H9 (cell line): Measurements from ENCODE around the gene OR2C3. TPM values are rescaled to one million over a fixed set of nuclear protein-coding genes. Genes with fewer than 3 reads are reported as not detected.

ENCODE experiments used
- DNase-seq: peaks from one replicate; pipeline ENCODE4 v3.0.0-alpha.2; 2017
- H2AFZ ChIP-seq: one replicate; pipeline ENCODE4 v1.6.1; 2013; ENCODE audit warnings: mild to moderate bottlenecking, low read length, control low read depth, moderate library complexity
- H2AK5ac ChIP-seq: 2 replicates; pipeline ENCODE4 v1.6.1; 2013; ENCODE audit warnings: low read length, control low read depth, mixed read lengths; ENCODE audit not compliant: insufficient read length
- H2BK120ac ChIP-seq: one replicate; pipeline ENCODE4 v1.6.1; 2013; ENCODE audit warnings: low read depth, mild to moderate bottlenecking, low read length, control low read depth, inconsistent platforms; ENCODE audit not compliant: poor library complexity, severe bottlenecking
- H2BK12ac ChIP-seq: 2 replicates; pipeline ENCODE4 v1.6.1; 2013; ENCODE audit warnings: low read length, control low read depth, mixed read lengths, low read depth; ENCODE audit not compliant: insufficient read length
- H2BK15ac ChIP-seq: 2 replicates; pipeline ENCODE4 v1.6.1; 2013; ENCODE audit warnings: low read depth, low read length, control low read depth
- H2BK20ac ChIP-seq: one replicate; pipeline ENCODE4 v1.6.1; 2013; ENCODE audit warnings: low read depth, mild to moderate bottlenecking, low read length, control low read depth, inconsistent platforms; ENCODE audit not compliant: poor library complexity, severe bottlenecking
- H2BK5ac ChIP-seq: 2 replicates; pipeline ENCODE4 v1.6.1; 2013; ENCODE audit warnings: low read length, control low read depth, mixed read lengths; ENCODE audit not compliant: insufficient read length
- H3K14ac ChIP-seq: 2 replicates; pipeline ENCODE4 v1.6.1; 2013; ENCODE audit warnings: low read length, control low read depth; ENCODE audit not compliant: insufficient read depth
- H3K18ac ChIP-seq: 2 replicates; pipeline ENCODE4 v1.6.1; 2013; ENCODE audit warnings: low read depth, mild to moderate bottlenecking, mixed read lengths, low read length, control low read depth; ENCODE audit not compliant: insufficient read length
- H3K23ac ChIP-seq: 2 replicates; pipeline ENCODE4 v1.6.1; 2013; ENCODE audit warnings: low read length, control low read depth, mixed read lengths, low read depth; ENCODE audit not compliant: insufficient read length
- H3K23me2 ChIP-seq: 2 replicates; pipeline ENCODE4 v1.6.1; 2013; ENCODE audit warnings: low read depth, mild to moderate bottlenecking, mixed read lengths, low read length, control low read depth; ENCODE audit not compliant: insufficient read length, poor library complexity, severe bottlenecking
- H3K27ac ChIP-seq: 2 replicates; pipeline ENCODE4 v1.5.1; 2013; ENCODE audit warnings: low read length, control low read depth, mixed read lengths, low read depth; ENCODE audit not compliant: insufficient read length
- H3K27me3 ChIP-seq: 2 replicates; pipeline ENCODE4 v1.6.1; 2013; ENCODE audit warnings: low read length, control low read depth, inconsistent platforms; ENCODE audit not compliant: insufficient read depth
- H3K4ac ChIP-seq: 2 replicates; pipeline ENCODE4 v1.6.1; 2013; ENCODE audit warnings: low read depth, mild to moderate bottlenecking, control low read depth, inconsistent platforms, low read length, moderate library complexity
- H3K4me1 ChIP-seq: 2 replicates; pipeline ENCODE4 v1.6.1; 2013; ENCODE audit warnings: low read length, control low read depth, inconsistent platforms; ENCODE audit not compliant: insufficient read depth
- H3K4me2 ChIP-seq: 2 replicates; pipeline ENCODE4 v1.6.1; 2013; ENCODE audit warnings: low read length, control low read depth, mixed read lengths; ENCODE audit not compliant: insufficient read length, insufficient read depth
- H3K56ac ChIP-seq: 2 replicates; pipeline ENCODE4 v1.6.1; 2013; ENCODE audit warnings: low read depth, mild to moderate bottlenecking, mixed read lengths, low read length, control low read depth; ENCODE audit not compliant: insufficient read length
- H3K79me1 ChIP-seq: 2 replicates; pipeline ENCODE4 v1.6.1; 2013; ENCODE audit warnings: low read depth, mild to moderate bottlenecking, moderate library complexity, low read length, control low read depth, inconsistent platforms; ENCODE audit not compliant: insufficient read depth, poor library complexity, severe bottlenecking
- H3K79me2 ChIP-seq: 2 replicates; pipeline ENCODE4 v1.6.1; 2013; ENCODE audit warnings: low read length, control low read depth, inconsistent platforms; ENCODE audit not compliant: insufficient read depth
- H3K9ac ChIP-seq: 2 replicates; pipeline ENCODE4 v1.6.1; 2013; ENCODE audit warnings: low read length, control low read depth, mixed read lengths; ENCODE audit not compliant: insufficient read length; ENCODE audit errors: extremely low read depth
- H3K9me3 ChIP-seq: one replicate; pipeline ENCODE4 v1.6.1; 2013; ENCODE audit warnings: low read depth, low read length, inconsistent platforms; ENCODE audit not compliant: control insufficient read depth
- H3T11ph ChIP-seq: one replicate; pipeline ENCODE4 v1.6.1; 2013; ENCODE audit warnings: mild to moderate bottlenecking, low read length, control low read depth, inconsistent platforms
- H4K20me1 ChIP-seq: one replicate; pipeline ENCODE4 v1.6.1; 2013; ENCODE audit not compliant: control insufficient read depth, insufficient read length, insufficient read depth
- H4K5ac ChIP-seq: 2 replicates; pipeline ENCODE4 v1.6.1; 2013; ENCODE audit warnings: low read depth, mild to moderate bottlenecking, mixed read lengths, low read length, control low read depth; ENCODE audit not compliant: insufficient read length
- H4K8ac ChIP-seq: replicated peaks from 2 replicates; pipeline ENCODE4 v1.6.1; 2013; ENCODE audit warnings: low read length, control low read depth, mixed read lengths, low read depth; ENCODE audit not compliant: insufficient read length
- H4K91ac ChIP-seq: 2 replicates; pipeline ENCODE4 v1.6.1; 2013; ENCODE audit warnings: low read depth, mild to moderate bottlenecking, moderate library complexity, mixed read lengths, low read length, control low read depth; ENCODE audit not compliant: insufficient read length
- H3K27ac Mint-ChIP-seq, 3 experiments: 2 replicates in 2 of 3; 3 replicates in 1 of 3; pipeline ENCODE4 v1.8.0; 2020 to 2021; ENCODE audit warnings: mixed read lengths in 3 of 3, mild to moderate bottlenecking in 1 of 3, moderate library complexity in 1 of 3
- H3K27me3 Mint-ChIP-seq: 2 replicates; pipeline ENCODE4 v1.8.0; 2021; ENCODE audit warnings: low read depth, mild to moderate bottlenecking, moderate library complexity, mixed read lengths
- H3K36me3 Mint-ChIP-seq, 3 experiments: 2 replicates in 2 of 3; 3 replicates in 1 of 3; pipeline ENCODE4 v1.8.0; 2020 to 2021; ENCODE audit warnings: low read depth in 3 of 3, mixed read lengths in 3 of 3; ENCODE audit not compliant: insufficient read depth in 1 of 3
- H3K4me1 Mint-ChIP-seq, 2 experiments: 2 replicates each; pipeline ENCODE4 v1.8.0; 2020; ENCODE audit warnings: mixed read lengths in 2 of 2
- H3K4me3 Mint-ChIP-seq, 2 experiments: 2 replicates in 1 of 2; 3 replicates in 1 of 2; pipeline ENCODE4 v1.8.0; 2020 to 2021; ENCODE audit warnings: mild to moderate bottlenecking in 2 of 2, mixed read lengths in 2 of 2, moderate library complexity in 1 of 2
- H3K9me3 Mint-ChIP-seq, 2 experiments: 2 replicates in 1 of 2; 3 replicates in 1 of 2; pipeline ENCODE4 v1.8.0; 2020; ENCODE audit warnings: mild to moderate bottlenecking in 2 of 2, mixed read lengths in 2 of 2, moderate library complexity in 1 of 2
- CTCF ChIP-seq: fragments of 200-600 bp; sonication (generic); conservative IDR thresholded peaks from 3 replicates; pipeline ENCODE4 v1.8.0; 2021; ENCODE audit warnings: antibody characterized with exemption, mild to moderate bottlenecking
- WGBS: extraction: QIAGEN DNeasy Blood & Tissue Kit; methylation state at CpG from one replicate; pipeline ENCODE4 v1.1.7; 2013; ENCODE audit warnings: missing lambda C conversion rate, low lambda C conversion rate, mixed read lengths; ENCODE audit not compliant: insufficient read length; ENCODE audit errors: extremely low coverage; 5-methylcytosine and 5-hydroxymethylcytosine counted together
- long read RNA-seq: library from polyadenylated mRNA; unstranded; transcript quantifications from one replicate; pipeline ENCODE4 v2.0.0, GENCODE V29; 2020
- total RNA-seq: library from RNA; stranded (reverse); gene quantifications from 2 replicates; pipeline ENCODE4 v1.2.1, GENCODE V29; 2021

Gene OR2C3
- total RNA-seq = not detected in 2 replicates
- long read RNA-seq = 0 reads

- Histone ChIP-seq H4K20me1 (no peaks in the 10 kb centered on the region), H4K91ac (no peak within 1 kb of the TSS), H3K23me2 (no peaks in the 10 kb centered on the region), H3K79me2 (no peaks in the 10 kb centered on the region), H3K79me1 (no peaks in the 10 kb centered on the region), H3K56ac (no peak within 1 kb of the TSS), H2AK5ac (no peak within 1 kb of the TSS), H2BK120ac (no peak within 1 kb of the TSS), H4K8ac (no peak within 1 kb of the TSS), H3K14ac (no peak within 1 kb of the TSS), H3K9ac (no peak within 1 kb of the TSS), H2BK12ac (no peak within 1 kb of the TSS), H2BK5ac (no peak within 1 kb of the TSS), H3K23ac (no peak within 1 kb of the TSS), H4K5ac (no peak within 1 kb of the TSS), H3K27me3 (no peaks in the 10 kb centered on the region), H3K9me3 (no peaks in the 10 kb centered on the region), H2BK15ac (no peak within 1 kb of the TSS), H3K4ac (no peak within 1 kb of the TSS), H3T11ph (no peak within 1 kb of the TSS), H3K4me2 (no peak within 1 kb of the TSS), H3K27ac (no peak within 1 kb of the TSS), H2AFZ (no peak within 1 kb of the TSS), H3K18ac (no peak within 1 kb of the TSS), H3K4me1 (no peaks in the 10 kb centered on the region), H2BK20ac (no peak within 1 kb of the TSS)
- no peak for DNase-seq
- Mint-ChIP-seq H3K27me3 (no peaks in the 10 kb centered on the region), H3K4me1 (peaks cover 3 to 5% of the 10 kb centered on the region in 2 experiments), H3K36me3 (no peaks in the 10 kb centered on the region), H3K4me3 (no peak within 1 kb of the TSS), H3K9me3 (peaks cover 0 to 3% of the 10 kb centered on the region in 2 experiments; a peak in 2 of 5 replicates), H3K27ac (no peak within 1 kb of the TSS)
- no CpG with 5 or more reads among the region's 2 CpGs for WGBS
- TF ChIP-seq CTCF = no peak
These were observed at the start of gene OR2C3 for GRCh38 chr1:247536340-247536739. Gene OR2C3, minus strand, starts transcription at chr1:247536440. Its CDS starts 3,929 bp downstream, at chr1:247532511.
